ENCODE results near the gene TEAD1.

DNA sequence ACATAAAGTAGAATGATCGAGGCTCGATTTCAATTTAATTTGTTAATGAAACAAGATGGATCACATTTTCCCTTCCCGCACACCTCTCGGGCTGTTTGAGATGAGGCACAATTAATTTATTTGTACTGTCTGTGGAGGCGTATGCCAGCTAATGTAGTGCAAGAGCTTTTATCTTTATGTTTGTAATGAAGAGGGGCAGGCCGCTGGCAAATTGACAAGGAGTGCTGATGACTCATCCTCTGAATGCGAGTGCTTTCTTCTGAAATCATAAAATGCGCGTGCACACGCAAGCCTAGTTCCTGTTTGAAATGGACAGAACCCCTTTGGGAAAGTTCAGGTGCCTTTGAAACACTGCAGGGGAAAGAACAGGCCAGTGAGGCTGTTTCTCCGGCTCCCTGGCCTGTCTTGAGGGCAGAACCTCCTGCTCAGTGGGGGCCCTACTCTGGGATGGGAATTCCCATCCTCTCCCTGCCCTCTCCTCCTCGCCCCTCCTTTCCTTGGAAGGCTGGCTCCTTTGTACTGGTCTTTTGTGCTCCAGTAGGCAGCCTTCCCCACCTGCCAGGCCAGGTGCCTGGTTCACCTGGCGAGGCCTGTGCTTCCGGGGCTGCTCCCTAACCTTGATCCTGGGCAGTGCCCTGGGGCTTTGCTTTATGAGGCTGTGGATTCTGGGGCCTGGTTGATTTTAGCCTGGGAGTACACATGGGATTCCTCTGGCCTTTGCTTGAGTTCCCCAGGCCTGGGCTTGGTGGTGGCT is 50.3 kb downstream of the TEAD1 start:
- TF ChIP-seq, protein P1, sequence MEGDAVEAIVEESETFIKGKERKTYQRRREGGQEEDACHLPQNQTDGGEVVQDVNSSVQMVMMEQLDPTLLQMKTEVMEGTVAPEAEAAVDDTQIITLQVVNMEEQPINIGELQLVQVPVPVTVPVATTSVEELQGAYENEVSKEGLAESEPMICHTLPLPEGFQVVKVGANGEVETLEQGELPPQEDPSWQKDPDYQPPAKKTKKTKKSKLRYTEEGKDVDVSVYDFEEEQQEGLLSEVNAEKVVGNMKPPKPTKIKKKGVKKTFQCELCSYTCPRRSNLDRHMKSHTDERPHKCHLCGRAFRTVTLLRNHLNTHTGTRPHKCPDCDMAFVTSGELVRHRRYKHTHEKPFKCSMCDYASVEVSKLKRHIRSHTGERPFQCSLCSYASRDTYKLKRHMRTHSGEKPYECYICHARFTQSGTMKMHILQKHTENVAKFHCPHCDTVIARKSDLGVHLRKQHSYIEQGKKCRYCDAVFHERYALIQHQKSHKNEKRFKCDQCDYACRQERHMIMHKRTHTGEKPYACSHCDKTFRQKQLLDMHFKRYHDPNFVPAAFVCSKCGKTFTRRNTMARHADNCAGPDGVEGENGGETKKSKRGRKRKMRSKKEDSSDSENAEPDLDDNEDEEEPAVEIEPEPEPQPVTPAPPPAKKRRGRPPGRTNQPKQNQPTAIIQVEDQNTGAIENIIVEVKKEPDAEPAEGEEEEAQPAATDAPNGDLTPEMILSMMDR (optimal IDR thresholded peaks at IDR 0.05 in 1 of 3, IDR thresholded peaks at IDR 0.05 in 1 of 3, conservative IDR thresholded peaks at IDR 0.05 in 1 of 3; ENCODE audit: extremely low read depth in 1 of 3, insufficient read depth in 2 of 3, low read length in 3 of 3) = no peak
- no peak for TF ChIP-seq EZH2 (IDR thresholded peaks at IDR 0.05; ENCODE audit: low read length)
